Activated naive CD8-positive, alpha-beta T cell treated with anti-CD3 and anti-CD28 coated beads for 36 hours (primary cell): ENCODE measurements around the gene TAS1R3. TPM values are rescaled to one million over a fixed set of nuclear protein-coding genes. Genes with fewer than 3 reads are reported as not detected.
"Not testable (repeated sequence)": the region's sequence is repeated elsewhere in the genome, so short reads cannot be mapped to it uniquely, and the experiment has no call there.

Experiments
- DNase-seq: peaks from one replicate; pipeline ENCODE4 v3.0.0; 2021
- H3K27ac Mint-ChIP-seq: one replicate; pipeline ENCODE4 v1.8.0; 2022; ENCODE audit warnings: mild to moderate bottlenecking, moderate library complexity, mixed read lengths
- H3K27me3 Mint-ChIP-seq: one replicate; pipeline ENCODE4 v1.8.0; 2022; ENCODE audit warnings: mild to moderate bottlenecking, mixed read lengths
- H3K36me3 Mint-ChIP-seq: one replicate; pipeline ENCODE4 v1.8.0; 2021; ENCODE audit warnings: mild to moderate bottlenecking, mixed read lengths
- H3K4me1 Mint-ChIP-seq: one replicate; pipeline ENCODE4 v1.8.0; 2021; ENCODE audit warnings: mixed read lengths
- H3K4me3 Mint-ChIP-seq: one replicate; pipeline ENCODE4 v1.8.0; 2022; ENCODE audit warnings: mild to moderate bottlenecking, moderate library complexity, mixed read lengths
- H3K9me3 Mint-ChIP-seq: one replicate; pipeline ENCODE4 v1.8.0; 2022; ENCODE audit warnings: mixed read lengths
- total RNA-seq, 2 experiments: library from RNA; stranded (reverse); gene quantifications; one replicate each; pipeline ENCODE4 v1.2.3, GENCODE V29; 2021

The TAS1R3 gene
- total RNA-seq, 2 experiments from 2014 or later = 0.06 to 0.20 TPM

GRCh38 chr1:1370094-1370493 lies 39.0 kb downstream of the TAS1R3 start:
- H3K36me3 Mint-ChIP-seq, H3K27me3 Mint-ChIP-seq, H3K4me3 Mint-ChIP-seq, DNase-seq, H3K9me3 Mint-ChIP-seq, H3K27ac Mint-ChIP-seq: not testable (repeated sequence)
- peaks cover 16% of the 10 kb centered on the region for H3K4me1 Mint-ChIP-seq

GRCh38 chr1:1370771-1371300 lies 39.8 kb downstream of the TAS1R3 start:
- peaks cover 16% of the 10 kb centered on the region for H3K4me1 Mint-ChIP-seq
- no peak overlapping the region for H3K27ac Mint-ChIP-seq
- no peaks in the 10 kb centered on the region for H3K27me3 Mint-ChIP-seq
- DNase-seq = no peak
- H3K36me3 Mint-ChIP-seq = peaks cover 4% of the 10 kb centered on the region
- no peaks in the 10 kb centered on the region for H3K9me3 Mint-ChIP-seq
- H3K4me3 Mint-ChIP-seq = no peak overlapping the region

DNA sequence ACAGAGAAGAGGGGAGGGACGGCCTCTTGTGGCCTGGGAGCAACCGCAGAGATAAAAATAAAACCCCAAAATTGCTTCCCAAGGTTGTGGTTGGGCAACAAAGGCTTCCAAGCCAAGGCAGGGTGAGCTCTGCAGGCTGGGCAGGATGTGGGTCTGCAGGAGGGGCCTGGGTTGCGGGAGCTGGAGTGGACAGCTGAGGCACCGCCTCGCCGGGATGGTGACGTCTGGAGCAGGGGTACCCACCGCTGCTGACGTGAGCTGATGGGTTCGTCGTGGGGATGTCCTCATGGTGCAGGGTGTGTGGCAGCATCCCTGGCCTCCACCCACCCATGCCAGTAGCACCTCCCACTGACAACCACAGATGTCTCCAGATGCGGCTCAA lies 40.3 kb downstream of the TAS1R3 start:
- Mint-ChIP-seq H3K4me1 (peaks cover 18% of the 10 kb centered on the region), H3K36me3 (peaks cover 4% of the 10 kb centered on the region), H3K9me3 (no peaks in the 10 kb centered on the region), H3K4me3 (peak overlapping the region; percentile 9), H3K27me3 (no peaks in the 10 kb centered on the region), H3K27ac (no peak overlapping the region)
- DNase-seq = peak; percentile 46

GRCh38 chr1:1371746-1372711 lies 40.9 kb downstream of the TAS1R3 start:
- H3K27ac Mint-ChIP-seq = peak overlapping the region; percentile 42

DNA sequence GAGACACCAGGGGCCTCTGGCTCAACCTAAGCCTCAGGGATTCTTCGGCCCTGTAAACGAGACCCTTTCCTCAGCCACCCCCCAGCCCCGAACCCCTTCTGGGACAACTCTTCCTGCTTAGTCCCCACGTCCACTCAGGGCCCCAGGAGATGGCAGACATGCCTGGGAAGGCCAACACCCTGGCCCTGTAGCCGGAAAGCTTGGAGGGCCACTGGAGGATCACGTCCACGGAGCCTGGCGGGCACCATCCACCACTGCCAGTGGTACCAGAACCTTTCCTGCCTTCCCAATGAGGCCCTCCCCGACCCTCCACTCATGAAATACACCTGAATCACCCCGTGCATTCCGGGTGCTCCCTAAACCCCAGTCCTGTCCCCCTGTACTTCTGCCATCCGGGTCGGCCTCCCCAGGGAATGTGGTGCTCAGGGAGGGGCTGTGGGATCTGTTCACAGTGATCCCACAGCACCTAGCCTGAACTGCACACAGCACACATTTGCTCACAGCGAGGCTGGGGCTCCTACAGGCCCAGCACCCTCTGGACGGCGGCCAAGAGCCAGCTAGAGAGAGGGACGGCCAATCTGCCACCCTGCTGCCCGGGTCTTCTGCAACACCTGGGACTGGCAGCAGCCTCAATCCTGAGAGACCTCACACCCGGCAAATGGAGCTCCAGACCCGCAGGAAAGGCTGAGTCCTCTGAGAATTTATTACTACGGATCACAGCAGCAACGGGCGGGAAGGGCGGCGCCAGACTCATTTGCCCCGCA lies 42.2 kb downstream of the TAS1R3 start:
- Mint-ChIP-seq H3K27ac (peak overlapping the region; percentile 12), H3K9me3 (no peaks in the 10 kb centered on the region), H3K27me3 (no peaks in the 10 kb centered on the region), H3K4me1 (peaks cover 21% of the 10 kb centered on the region), H3K4me3 (peak overlapping the region; percentile 89), H3K36me3 (peaks cover 6% of the 10 kb centered on the region)
- no peak for DNase-seq

More at GRCh38 chr1:1371746-1372711, 40.9 kb downstream of the TAS1R3 start:
- peak; percentile 81 for DNase-seq
- Mint-ChIP-seq H3K27me3 (no peaks in the 10 kb centered on the region), H3K4me3 (no peak overlapping the region), H3K9me3 (no peaks in the 10 kb centered on the region), H3K4me1 (peaks cover 21% of the 10 kb centered on the region), H3K36me3 (peaks cover 6% of the 10 kb centered on the region)

DNA sequence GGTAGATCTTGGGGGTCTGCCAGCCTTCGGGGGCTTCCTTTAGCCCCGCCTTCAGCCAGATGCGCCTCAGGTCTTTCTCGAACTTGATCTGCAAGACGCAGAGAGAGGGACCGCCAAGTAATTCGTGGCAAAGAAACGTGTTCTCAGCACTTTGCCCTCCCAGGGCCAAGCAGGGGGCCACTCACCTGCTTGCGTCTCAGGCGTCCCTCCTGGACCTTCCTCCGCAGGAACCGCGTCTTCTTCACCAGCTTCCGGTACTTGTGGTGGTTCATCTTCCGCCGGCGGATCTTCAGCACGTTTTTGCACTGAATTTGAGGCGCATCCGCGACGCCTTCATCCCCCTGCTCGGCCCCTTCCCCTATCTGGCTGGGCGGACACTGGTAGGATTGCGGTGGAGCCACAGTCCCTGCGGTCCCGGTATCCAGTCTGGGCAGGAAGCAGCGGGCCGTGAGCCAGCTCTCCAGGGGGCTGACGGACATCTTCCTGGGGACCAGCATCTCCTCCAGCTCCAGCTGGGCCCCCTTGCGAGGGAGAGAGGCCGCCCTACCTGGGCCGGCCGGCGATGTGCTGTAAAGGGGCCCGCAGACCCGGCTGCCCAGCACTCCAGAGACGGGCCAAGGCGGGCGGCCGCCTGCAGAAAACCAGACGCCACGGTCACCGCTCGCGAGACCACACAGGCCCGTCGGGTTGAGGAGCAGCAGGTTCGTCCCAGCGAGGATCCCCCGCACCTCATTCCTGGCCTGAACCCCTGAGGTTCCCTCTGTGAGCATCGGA lies 42.9 kb downstream of the TAS1R3 start:
- peak overlapping the region; percentile 89 for H3K4me3 Mint-ChIP-seq
- H3K4me1 Mint-ChIP-seq = peaks cover 21% of the 10 kb centered on the region
- peaks cover 6% of the 10 kb centered on the region for H3K36me3 Mint-ChIP-seq
- DNase-seq = no peak
- no peaks in the 10 kb centered on the region for H3K9me3 Mint-ChIP-seq
- no peaks in the 10 kb centered on the region for H3K27me3 Mint-ChIP-seq
- peak overlapping the region; percentile 66 for H3K27ac Mint-ChIP-seq

GRCh38 chr1:1374589-1374928 lies 43.5 kb downstream of the TAS1R3 start:
- peaks cover 21% of the 10 kb centered on the region for H3K4me1 Mint-ChIP-seq
- no peaks in the 10 kb centered on the region for H3K9me3 Mint-ChIP-seq
- no peaks in the 10 kb centered on the region for H3K27me3 Mint-ChIP-seq
- H3K36me3 Mint-ChIP-seq = peaks cover 6% of the 10 kb centered on the region
- no peak for DNase-seq
- peak overlapping the region; percentile 89 for H3K4me3 Mint-ChIP-seq
- peak overlapping the region; percentile 66 for H3K27ac Mint-ChIP-seq

DNA sequence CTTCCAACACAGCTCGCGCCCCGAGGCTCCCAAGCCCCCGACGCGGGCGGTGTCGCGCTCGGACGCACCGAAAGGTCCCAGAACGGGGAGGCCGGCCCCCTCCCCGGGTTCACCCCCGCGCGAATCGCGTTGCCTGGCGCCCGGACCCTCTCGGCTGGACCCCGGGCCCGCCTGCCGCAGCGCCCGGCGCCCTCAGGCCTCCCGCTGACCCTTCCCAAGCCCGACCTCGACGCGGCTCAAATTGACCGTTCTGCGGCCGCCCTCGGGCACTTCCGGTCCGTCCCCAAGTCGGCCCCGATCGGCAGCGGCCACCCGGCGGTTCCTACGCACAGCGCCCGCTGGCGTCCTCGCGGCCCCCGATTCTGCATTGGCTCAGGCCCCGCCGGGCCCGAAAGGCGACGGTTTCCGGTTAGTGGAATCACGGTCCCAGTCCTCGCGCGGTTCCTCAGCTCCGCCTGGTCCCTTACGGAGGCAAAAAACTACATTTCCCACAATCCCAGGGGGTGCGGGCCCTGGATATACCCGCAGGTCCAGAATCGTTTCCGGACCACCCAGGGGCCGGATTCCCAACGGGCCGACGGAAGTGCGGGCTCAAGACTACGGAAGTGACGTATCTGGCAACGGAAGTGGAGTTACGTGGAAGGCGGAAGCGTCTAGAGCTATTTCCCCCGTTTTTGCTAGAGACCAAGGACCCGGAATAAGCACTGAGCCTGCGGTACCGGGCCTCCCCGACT lies 44.0 kb downstream of the TAS1R3 start, which contains the start of gene AURKAIP1:
AURKAIP1 (minus strand) TSS at position 279 of the 734 bp plus-strand sequence. CDS start 451 bp downstream, outside the sequence.
- H3K9me3 Mint-ChIP-seq = no peaks in the 10 kb centered on the region
- no peaks in the 10 kb centered on the region for H3K27me3 Mint-ChIP-seq
- peaks cover 21% of the 10 kb centered on the region for H3K4me1 Mint-ChIP-seq
- H3K36me3 Mint-ChIP-seq = peaks cover 6% of the 10 kb centered on the region
- peak; percentile 97 for DNase-seq
- peak within 1 kb of the TSS; percentile 95 for H3K27ac Mint-ChIP-seq
- peak within 1 kb of the TSS; percentile 89 for H3K4me3 Mint-ChIP-seq

DNA sequence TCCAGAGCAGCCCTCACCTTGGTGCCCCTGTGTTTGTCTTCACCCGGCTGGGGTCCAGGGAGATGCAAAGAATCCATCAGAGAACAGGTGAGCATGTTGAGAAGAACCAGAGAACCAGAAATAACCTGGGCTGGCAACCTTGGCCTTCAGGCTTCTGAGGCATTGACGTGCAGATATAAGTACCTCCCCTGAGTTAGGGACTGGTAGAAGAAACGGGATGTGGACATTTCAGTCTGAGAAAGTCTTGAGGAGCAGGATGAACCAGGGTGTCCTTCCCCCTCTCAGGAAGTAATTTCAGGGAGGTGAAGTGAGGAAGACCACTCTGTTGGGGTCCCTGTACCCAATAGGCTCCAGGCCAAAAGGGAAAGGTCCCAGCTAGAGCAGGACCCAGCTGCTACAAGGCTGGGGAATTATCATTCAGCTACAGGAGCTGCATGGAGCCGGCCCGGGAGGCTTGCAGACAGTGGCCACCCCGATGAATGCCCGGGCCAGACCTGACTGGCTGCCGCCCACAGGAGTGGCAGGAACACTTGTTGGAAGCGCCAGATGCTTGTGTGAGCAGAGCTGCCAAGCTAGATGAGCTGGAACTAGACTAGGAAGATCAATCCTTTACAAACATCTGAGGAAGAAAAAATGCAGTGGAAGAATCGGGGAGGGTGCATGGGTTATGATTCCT lies 45.6 kb downstream of the TAS1R3 start:
- no peaks in the 10 kb centered on the region for H3K27me3 Mint-ChIP-seq
- no peak for DNase-seq
- peaks cover 6% of the 10 kb centered on the region for H3K36me3 Mint-ChIP-seq
- H3K9me3 Mint-ChIP-seq = no peaks in the 10 kb centered on the region
- peak overlapping the region; percentile 89 for H3K4me3 Mint-ChIP-seq
- H3K27ac Mint-ChIP-seq = peak overlapping the region; percentile 62
- H3K4me1 Mint-ChIP-seq = peaks cover 17% of the 10 kb centered on the region

DNA sequence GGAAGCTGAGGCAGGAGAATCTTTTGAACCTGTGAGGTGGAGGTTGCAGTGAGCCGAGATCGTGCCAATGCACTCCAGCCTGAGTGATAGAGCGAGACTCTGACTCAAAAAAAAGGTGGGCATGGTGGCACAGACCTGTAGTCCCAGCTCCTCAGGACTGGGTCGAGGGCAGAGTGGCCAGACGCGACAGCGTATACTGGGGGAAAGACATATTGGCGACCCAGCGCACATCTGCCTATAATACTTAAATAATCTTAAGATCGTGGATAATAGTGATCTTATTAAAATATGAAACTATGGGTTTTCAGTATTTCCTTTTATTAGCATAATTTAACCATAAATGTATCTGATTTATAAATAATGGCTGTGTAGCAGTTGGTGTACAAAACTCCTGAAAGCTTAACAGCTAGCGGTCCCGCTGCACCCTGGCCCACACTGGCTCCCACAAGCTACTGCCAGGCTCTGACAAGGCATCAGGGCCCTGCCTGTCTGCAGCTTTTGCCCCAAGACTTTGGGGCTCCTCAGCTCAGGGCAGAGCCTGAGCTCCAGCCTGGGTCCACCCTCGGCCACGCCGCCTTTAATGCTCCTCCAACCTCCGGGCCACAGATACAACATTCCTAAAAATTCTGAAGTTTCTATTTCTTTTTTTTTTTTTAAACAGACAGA lies 46.6 kb downstream of the TAS1R3 start:
- peaks cover 5% of the 10 kb centered on the region for H3K36me3 Mint-ChIP-seq
- H3K4me3 Mint-ChIP-seq = no peak overlapping the region
- peaks cover 14% of the 10 kb centered on the region for H3K4me1 Mint-ChIP-seq
- no peaks in the 10 kb centered on the region for H3K9me3 Mint-ChIP-seq
- DNase-seq = no peak
- H3K27me3 Mint-ChIP-seq = no peaks in the 10 kb centered on the region
- H3K27ac Mint-ChIP-seq = no peak overlapping the region

DNA sequence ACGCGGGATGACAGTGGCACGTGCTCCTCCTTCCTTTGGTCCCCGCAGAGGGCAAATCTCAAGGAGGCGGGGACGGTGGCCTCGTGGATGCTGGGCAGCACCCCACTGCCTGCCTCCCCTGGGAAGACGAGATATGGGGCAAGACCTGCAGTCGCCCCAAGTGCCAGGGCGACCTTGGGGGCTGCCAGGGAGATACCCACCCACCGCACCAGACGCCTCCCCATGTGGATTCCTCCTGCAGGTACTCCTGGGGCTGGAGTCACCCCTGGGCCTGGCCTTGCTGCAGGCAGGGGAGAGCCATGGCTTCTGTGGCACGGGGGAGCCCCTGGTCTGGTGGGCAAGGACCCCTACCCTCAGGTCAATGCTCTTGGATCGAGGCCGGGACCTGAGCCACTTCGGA lies 49.8 kb downstream of the TAS1R3 start:
- Mint-ChIP-seq H3K27ac (no peak overlapping the region), H3K9me3 (no peaks in the 10 kb centered on the region), H3K27me3 (no peaks in the 10 kb centered on the region), H3K4me1 (peaks cover 5% of the 10 kb centered on the region), H3K36me3 (peaks cover 4% of the 10 kb centered on the region), H3K4me3 (no peak overlapping the region)
- no peak for DNase-seq

DNA sequence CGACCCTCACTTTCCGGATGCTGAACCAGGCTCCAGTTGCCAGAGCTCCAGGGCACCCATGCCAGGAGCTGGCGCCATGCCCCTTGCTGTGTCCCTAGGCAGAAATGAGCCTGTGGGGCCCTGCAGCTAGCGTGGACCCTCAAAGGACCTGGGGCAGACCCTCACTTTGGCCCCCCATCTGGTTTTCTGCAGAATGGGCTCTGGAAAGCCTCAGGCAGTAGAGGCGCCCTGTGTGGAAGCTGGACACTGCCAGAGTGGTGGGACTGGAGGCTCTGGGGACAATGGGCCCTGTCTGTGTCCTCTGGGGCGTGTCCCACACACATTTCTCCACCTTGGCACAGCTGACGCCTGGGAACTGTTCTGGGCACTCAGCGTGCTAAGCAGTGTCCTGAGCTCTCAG lies 50.2 kb downstream of the TAS1R3 start:
- Mint-ChIP-seq H3K36me3 (peaks cover 6% of the 10 kb centered on the region), H3K4me1 (peaks cover 4% of the 10 kb centered on the region), H3K27ac (no peak overlapping the region), H3K9me3 (no peaks in the 10 kb centered on the region), H3K27me3 (no peaks in the 10 kb centered on the region), H3K4me3 (no peak overlapping the region)
- no peak for DNase-seq
